ENCODE data around the gene TGFBR1. TPM values are rescaled to one million over a fixed set of nuclear protein-coding genes. Genes with fewer than 3 reads are reported as not detected.
A peak's percentile ranks its signal among the peaks of the same experiment; 100 is the strongest.
"Not testable (repeated sequence)": the region's sequence is repeated elsewhere in the genome, so short reads cannot be mapped to it uniquely, and the experiment has no call there.

Gene TGFBR1
- total RNA-seq, 2 experiments from 2014 or later, result 12.9 to 14.6 TPM

DNA sequence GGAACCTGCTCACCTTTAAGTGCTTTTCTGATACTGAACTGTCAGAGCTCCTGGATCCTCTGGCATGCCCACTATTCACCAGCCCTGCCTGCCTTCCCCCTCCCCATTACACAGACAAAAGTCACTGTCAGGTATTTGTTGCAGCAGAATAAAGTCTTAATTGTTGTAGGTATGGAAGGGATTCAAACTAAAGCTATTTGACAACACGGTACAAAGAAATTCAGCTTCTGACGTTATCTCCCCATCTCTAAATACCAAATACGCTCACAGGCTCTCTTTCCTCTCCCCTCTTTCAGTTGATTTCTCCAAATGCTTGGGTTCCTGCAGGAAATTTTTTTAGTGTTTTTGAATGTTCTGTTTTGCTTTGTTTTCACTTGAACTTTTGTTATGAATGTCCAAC lies 9.3 kb upstream of the TGFBR1 start:
- ATAC-seq (ENCODE audit: poor library complexity) (no peak), DNase-seq (no peak)
- ChIA-PET CTCF (no interaction called here), POLR2A (interaction anchor here (2.2 kb wide), 1 partner anchor 9 kb away, joined by 13 read pairs; the partner anchor contains the start of gene TGFBR1)
- Mint-ChIP-seq H3K9me3 (peaks cover 4% of the 10 kb centered on the region), H3K27me3 (no peaks in the 10 kb centered on the region), H3K4me3 (no peak overlapping the region), H3K36me3 (ENCODE audit: low read depth) (no peaks in the 10 kb centered on the region), H3K4me1 (ENCODE audit: low read depth) (peaks cover 52% of the 10 kb centered on the region), H3K27ac (no peak overlapping the region)
- Histone ChIP-seq H3K36me3 (ENCODE audit: insufficient read depth, low read length) (no peaks in the 10 kb centered on the region), H3K9me3 (ENCODE audit: control insufficient read depth in 1 of 2, insufficient read depth in 1 of 2, low read length in 2 of 2) (no peaks in the 10 kb centered on the region), H3K4me3 (ENCODE audit: low read length) (no peak overlapping the region), H3K27me3 (ENCODE audit: control insufficient read depth in 1 of 2, insufficient read depth in 2 of 2, low read length in 2 of 2) (no peaks in the 10 kb centered on the region), H3K27ac (ENCODE audit: low read depth in 1 of 2, low read length in 2 of 2) (no peak overlapping the region), H3K4me1 (ENCODE audit: insufficient read depth, low read length) (peaks cover 34% of the 10 kb centered on the region)
- TF ChIP-seq, protein P1, sequence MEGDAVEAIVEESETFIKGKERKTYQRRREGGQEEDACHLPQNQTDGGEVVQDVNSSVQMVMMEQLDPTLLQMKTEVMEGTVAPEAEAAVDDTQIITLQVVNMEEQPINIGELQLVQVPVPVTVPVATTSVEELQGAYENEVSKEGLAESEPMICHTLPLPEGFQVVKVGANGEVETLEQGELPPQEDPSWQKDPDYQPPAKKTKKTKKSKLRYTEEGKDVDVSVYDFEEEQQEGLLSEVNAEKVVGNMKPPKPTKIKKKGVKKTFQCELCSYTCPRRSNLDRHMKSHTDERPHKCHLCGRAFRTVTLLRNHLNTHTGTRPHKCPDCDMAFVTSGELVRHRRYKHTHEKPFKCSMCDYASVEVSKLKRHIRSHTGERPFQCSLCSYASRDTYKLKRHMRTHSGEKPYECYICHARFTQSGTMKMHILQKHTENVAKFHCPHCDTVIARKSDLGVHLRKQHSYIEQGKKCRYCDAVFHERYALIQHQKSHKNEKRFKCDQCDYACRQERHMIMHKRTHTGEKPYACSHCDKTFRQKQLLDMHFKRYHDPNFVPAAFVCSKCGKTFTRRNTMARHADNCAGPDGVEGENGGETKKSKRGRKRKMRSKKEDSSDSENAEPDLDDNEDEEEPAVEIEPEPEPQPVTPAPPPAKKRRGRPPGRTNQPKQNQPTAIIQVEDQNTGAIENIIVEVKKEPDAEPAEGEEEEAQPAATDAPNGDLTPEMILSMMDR (IDR thresholded peaks at IDR 0.05), result no peak
- intact Hi-C loops (cut with DNase I, micrococcal nuclease), result no loop called here

DNA sequence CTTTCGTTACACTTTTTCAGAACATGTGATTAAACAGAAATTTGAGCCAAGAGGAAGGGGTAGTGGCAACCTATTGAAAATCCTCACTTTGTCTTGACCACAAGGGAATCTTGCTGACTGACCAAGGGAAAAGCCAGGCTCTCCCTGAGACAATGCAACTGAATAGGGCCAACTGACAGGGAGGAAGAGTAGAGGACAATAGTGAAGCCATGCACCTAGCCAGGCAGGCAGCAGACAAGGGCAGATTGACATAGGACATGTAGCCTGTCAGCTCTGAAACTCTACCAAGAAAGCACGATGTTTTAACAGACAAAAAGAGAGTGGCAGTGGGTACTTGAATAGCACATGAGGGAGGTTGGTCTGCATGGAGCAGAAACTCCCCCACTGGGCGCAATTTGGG lies 8.5 kb upstream of the TGFBR1 start:
- TF ChIP-seq, protein P1 (IDR thresholded peaks at IDR 0.05), result no peak
- Histone ChIP-seq H3K27ac (ENCODE audit: low read depth in 1 of 2, low read length in 2 of 2) (no peak overlapping the region), H3K9me3 (ENCODE audit: control insufficient read depth in 1 of 2, insufficient read depth in 1 of 2, low read length in 2 of 2) (no peaks in the 10 kb centered on the region), H3K4me3 (ENCODE audit: low read length) (no peak overlapping the region), H3K36me3 (ENCODE audit: insufficient read depth, low read length) (no peaks in the 10 kb centered on the region), H3K27me3 (ENCODE audit: control insufficient read depth in 1 of 2, insufficient read depth in 2 of 2, low read length in 2 of 2) (no peaks in the 10 kb centered on the region), H3K4me1 (ENCODE audit: insufficient read depth, low read length) (peaks cover 25% of the 10 kb centered on the region)
- DNase-seq, result no peak
- Mint-ChIP-seq H3K36me3 (ENCODE audit: low read depth) (no peaks in the 10 kb centered on the region), H3K4me3 (no peak overlapping the region), H3K9me3 (peaks cover 4% of the 10 kb centered on the region), H3K27ac (no peak overlapping the region), H3K4me1 (ENCODE audit: low read depth) (peaks cover 49% of the 10 kb centered on the region), H3K27me3 (no peaks in the 10 kb centered on the region)
- intact Hi-C loops (cut with DNase I, micrococcal nuclease), result no loop called here
- CTCF ChIA-PET, result no interaction called here
- ATAC-seq (ENCODE audit: poor library complexity), result no peak
- POLR2A ChIA-PET, result interaction anchor here (1.2 kb wide), 1 partner anchor 39 kb away, joined by 3 read pairs; no protein-coding TSS in a partner anchor

- H3K4me1 ChIP-seq (ENCODE audit: insufficient read depth, low read length), result peaks cover 12% of the 10 kb centered on the region
- POLR2A ChIA-PET; H3K27me3 ChIP-seq (ENCODE audit: control insufficient read depth in 1 of 2, insufficient read depth in 2 of 2, low read length in 2 of 2); H3K27ac ChIP-seq (ENCODE audit: low read depth in 1 of 2, low read length in 2 of 2); H3K27me3 Mint-ChIP-seq; H3K36me3 Mint-ChIP-seq (ENCODE audit: low read depth); CTCF ChIA-PET; H3K4me3 ChIP-seq (ENCODE audit: low read length); ATAC-seq (ENCODE audit: poor library complexity); H3K4me3 Mint-ChIP-seq; H3K36me3 ChIP-seq (ENCODE audit: insufficient read depth, low read length); H3K9me3 Mint-ChIP-seq; H3K27ac Mint-ChIP-seq; H3K9me3 ChIP-seq (ENCODE audit: control insufficient read depth in 1 of 2, insufficient read depth in 1 of 2, low read length in 2 of 2): not testable (repeated sequence)
- intact Hi-C loops (cut with DNase I, micrococcal nuclease), result loop anchor here in 1 of 2 experiments (10.0 kb wide), 1 partner anchor 1115 kb away; the partner anchor contains the start of gene ANP32B
- H3K4me1 Mint-ChIP-seq (ENCODE audit: low read depth), result peaks cover 46% of the 10 kb centered on the region
- peak in 1 of 14 experiments; percentile 42 for DNase-seq
These were observed 4.9 kb upstream of the TGFBR1 start for GRCh38 chr9:99099806-99100585.
